Putamen (tissue), 1 donor: ENCODE measurements around the gene RBMS2.

Source experiments
- DNase-seq: peaks from one replicate; pipeline ENCODE4 v3.0.0-alpha.2; 2016; ENCODE audit warnings: low spot score

Gene RBMS2

GRCh38 chr12:56631790-56632700 lies 110.4 kb downstream of the RBMS2 start:
- DNase-seq = no peak

GRCh38 chr12:56632701-56633467 lies 111.3 kb downstream of the RBMS2 start:
- DNase-seq = no peak

- DNase-seq = no peak
Observed at GRCh38 chr12:56633468-56634241, 112.0 kb downstream of the RBMS2 start.

- no peak for DNase-seq
Observed at GRCh38 chr12:56634242-56634836, 112.7 kb downstream of the RBMS2 start.

- peak; percentile 58 for DNase-seq
Observed at GRCh38 chr12:56634837-56635791, 113.5 kb downstream of the RBMS2 start.

- peak; percentile 92 for DNase-seq
Observed at GRCh38 chr12:56635806-56636674, 114.4 kb downstream of the RBMS2 start.

GRCh38 chr12:56636675-56637540 lies 115.3 kb downstream of the RBMS2 start:
- DNase-seq = peak; percentile 97

GRCh38 chr12:56637621-56638020 lies 116.0 kb downstream of the RBMS2 start:
- DNase-seq = no peak

- DNase-seq = no peak
Observed at GRCh38 chr12:56641219-56641618, 119.6 kb downstream of the RBMS2 start.

GRCh38 chr12:56644654-56645053 lies 123.0 kb downstream of the RBMS2 start:
- DNase-seq = no peak

- DNase-seq = no peak
Observed at GRCh38 chr12:56645201-56645716, 123.6 kb downstream of the RBMS2 start.
